ENCODE data around the gene PTPRB. TPM values are rescaled to one million over a fixed set of nuclear protein-coding genes. Genes with fewer than 3 reads are reported as not detected.

Gene PTPRB
- total RNA-seq, 1 experiment from 2014 or later: not detected

DNA sequence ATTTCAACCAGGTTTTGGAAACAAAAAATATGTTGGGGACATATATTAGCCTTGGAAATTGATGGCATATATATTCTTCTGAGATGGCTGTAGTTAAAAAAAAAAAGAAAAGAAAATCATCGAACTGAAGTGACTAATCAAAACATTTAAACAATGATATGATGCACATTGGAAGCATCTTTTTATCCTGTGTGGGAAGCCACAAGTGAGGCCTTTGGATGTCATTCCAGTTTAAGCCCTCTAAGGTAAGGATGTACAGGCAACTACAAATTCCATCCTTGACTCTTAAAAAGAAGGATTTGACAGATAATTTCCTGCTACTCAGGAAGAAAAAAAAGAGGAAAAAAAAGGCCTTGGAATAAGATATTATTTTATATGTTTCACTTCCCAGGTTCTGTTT, 9.6 kb upstream of the PTPRB start:
- TF ChIP-seq, protein P1, sequence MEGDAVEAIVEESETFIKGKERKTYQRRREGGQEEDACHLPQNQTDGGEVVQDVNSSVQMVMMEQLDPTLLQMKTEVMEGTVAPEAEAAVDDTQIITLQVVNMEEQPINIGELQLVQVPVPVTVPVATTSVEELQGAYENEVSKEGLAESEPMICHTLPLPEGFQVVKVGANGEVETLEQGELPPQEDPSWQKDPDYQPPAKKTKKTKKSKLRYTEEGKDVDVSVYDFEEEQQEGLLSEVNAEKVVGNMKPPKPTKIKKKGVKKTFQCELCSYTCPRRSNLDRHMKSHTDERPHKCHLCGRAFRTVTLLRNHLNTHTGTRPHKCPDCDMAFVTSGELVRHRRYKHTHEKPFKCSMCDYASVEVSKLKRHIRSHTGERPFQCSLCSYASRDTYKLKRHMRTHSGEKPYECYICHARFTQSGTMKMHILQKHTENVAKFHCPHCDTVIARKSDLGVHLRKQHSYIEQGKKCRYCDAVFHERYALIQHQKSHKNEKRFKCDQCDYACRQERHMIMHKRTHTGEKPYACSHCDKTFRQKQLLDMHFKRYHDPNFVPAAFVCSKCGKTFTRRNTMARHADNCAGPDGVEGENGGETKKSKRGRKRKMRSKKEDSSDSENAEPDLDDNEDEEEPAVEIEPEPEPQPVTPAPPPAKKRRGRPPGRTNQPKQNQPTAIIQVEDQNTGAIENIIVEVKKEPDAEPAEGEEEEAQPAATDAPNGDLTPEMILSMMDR (conservative IDR thresholded peaks at IDR 0.05; ENCODE audit: low read depth, low read length): no peak
- TF ChIP-seq EZH2 (IDR thresholded peaks at IDR 0.05; ENCODE audit: borderline replicate concordance, low read depth, low read length, poor library complexity, severe bottlenecking): no peak
- Histone ChIP-seq H3K9me3 (ENCODE audit: low read depth, low read length, poor library complexity, severe bottlenecking) (no peaks in the 10 kb centered on the region), H3K4me1 (ENCODE audit: insufficient read depth, low read length, poor library complexity, severe bottlenecking) (peaks cover 17% of the 10 kb centered on the region), H3K27me3 (replicated peaks; ENCODE audit: insufficient read depth, low read depth, low read length, poor library complexity) (no peaks in the 10 kb centered on the region), H3K36me3 (ENCODE audit: insufficient read depth, low read length, poor library complexity, severe bottlenecking) (no peaks in the 10 kb centered on the region), H3K4me3 (ENCODE audit: low read depth, low read length, poor library complexity, severe bottlenecking) (no peak overlapping the region), H3K27ac (ENCODE audit: low read depth, low read length, poor library complexity, severe bottlenecking) (no peak overlapping the region)
- DNase-seq (ENCODE audit: low spot score): no peak
- intact Hi-C loops (cut with micrococcal nuclease; ENCODE audit: unreplicated experiment): no loop called here
- POLR2A ChIA-PET (ENCODE audit: low non-redundant PET): no interaction called here
- BruUV-seq (replicated peaks): no TSS peak
- CTCF ChIA-PET: no interaction called here

DNA sequence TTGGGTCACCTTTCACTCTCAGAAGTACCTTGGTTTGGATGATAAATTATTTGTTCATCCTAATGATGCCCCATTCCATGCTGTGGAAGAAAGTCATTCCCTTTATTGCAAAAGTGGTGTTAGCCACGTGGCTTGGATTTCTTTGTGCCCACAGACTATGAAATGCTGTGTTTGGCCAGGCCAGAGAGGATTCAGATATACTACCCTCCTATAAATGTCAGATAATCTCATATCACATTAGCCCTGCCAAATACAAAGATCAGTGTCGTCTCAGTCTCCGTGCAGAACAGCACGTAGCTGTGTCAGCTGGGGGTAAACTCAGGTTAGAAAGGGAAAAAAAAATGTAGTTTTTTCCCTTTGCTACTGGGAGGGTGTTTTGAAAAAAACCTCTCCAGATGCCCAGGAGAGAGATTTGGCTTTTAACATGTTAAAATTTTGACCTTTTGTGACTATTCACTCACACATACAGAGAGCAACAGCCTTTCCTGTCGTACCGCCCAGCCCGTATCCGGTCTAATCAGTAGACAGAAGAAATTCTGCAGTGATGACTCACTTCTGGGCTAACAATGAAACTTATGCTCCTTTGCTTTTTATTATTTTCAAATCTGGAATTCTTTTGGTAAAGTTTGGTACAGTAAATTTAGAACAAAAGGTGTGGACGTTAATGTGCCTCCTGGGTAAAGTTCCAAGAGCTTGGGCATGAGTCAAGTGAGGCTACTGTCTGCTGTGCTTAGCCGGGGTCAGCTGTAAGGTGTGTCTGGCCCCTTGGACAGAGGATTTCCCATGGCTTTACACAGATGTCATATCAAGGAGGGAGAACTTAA, 8.5 kb upstream of the PTPRB start:
- CTCF ChIA-PET: no interaction called here
- Histone ChIP-seq H3K27me3 (replicated peaks; ENCODE audit: insufficient read depth, low read depth, low read length, poor library complexity) (no peaks in the 10 kb centered on the region), H3K36me3 (ENCODE audit: insufficient read depth, low read length, poor library complexity, severe bottlenecking) (no peaks in the 10 kb centered on the region), H3K9me3 (ENCODE audit: low read depth, low read length, poor library complexity, severe bottlenecking) (no peaks in the 10 kb centered on the region), H3K27ac (ENCODE audit: low read depth, low read length, poor library complexity, severe bottlenecking) (no peak overlapping the region), H3K4me1 (ENCODE audit: insufficient read depth, low read length, poor library complexity, severe bottlenecking) (peaks cover 17% of the 10 kb centered on the region), H3K4me3 (ENCODE audit: low read depth, low read length, poor library complexity, severe bottlenecking) (peak overlapping the region; percentile 9)
- TF ChIP-seq EZH2 (IDR thresholded peaks at IDR 0.05; ENCODE audit: borderline replicate concordance, low read depth, low read length, poor library complexity, severe bottlenecking): no peak
- TF ChIP-seq, protein P1 (conservative IDR thresholded peaks at IDR 0.05; ENCODE audit: low read depth, low read length): no peak
- no TSS peak for BruUV-seq (replicated peaks)
- intact Hi-C loops (cut with micrococcal nuclease; ENCODE audit: unreplicated experiment): no loop called here
- POLR2A ChIA-PET (ENCODE audit: low non-redundant PET): no interaction called here
- peak; percentile 79 for DNase-seq (ENCODE audit: low spot score)

DNA sequence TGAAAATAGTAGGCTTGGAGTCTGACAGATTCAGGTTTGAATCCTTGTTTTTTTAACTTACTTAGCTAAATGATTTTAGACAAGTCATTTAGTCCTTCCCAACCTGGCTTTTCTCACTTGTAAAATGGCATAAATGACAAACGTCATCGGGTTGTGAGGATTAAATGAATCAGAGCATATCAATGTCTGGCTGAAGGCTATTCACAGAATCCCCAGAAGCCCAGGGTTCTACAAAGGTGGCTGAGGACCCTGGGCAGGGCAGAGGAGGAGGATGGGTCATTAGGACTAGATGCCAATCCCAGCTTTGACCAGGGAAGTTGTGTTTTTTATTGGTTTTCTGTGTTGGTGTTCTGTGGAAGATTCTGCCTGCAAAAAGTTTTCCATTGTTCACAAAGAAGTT, 7.6 kb upstream of the PTPRB start:
- peaks cover 17% of the 10 kb centered on the region for H3K4me1 ChIP-seq (ENCODE audit: insufficient read depth, low read length, poor library complexity, severe bottlenecking)
- no peaks in the 10 kb centered on the region for H3K27me3 ChIP-seq (replicated peaks; ENCODE audit: insufficient read depth, low read depth, low read length, poor library complexity)
- no peak overlapping the region for H3K4me3 ChIP-seq (ENCODE audit: low read depth, low read length, poor library complexity, severe bottlenecking)
- H3K27ac ChIP-seq (ENCODE audit: low read depth, low read length, poor library complexity, severe bottlenecking): no peak overlapping the region
- ChIA-PET POLR2A (ENCODE audit: low non-redundant PET) (no interaction called here), CTCF (no interaction called here)
- DNase-seq (ENCODE audit: low spot score): no peak
- no peaks in the 10 kb centered on the region for H3K36me3 ChIP-seq (ENCODE audit: insufficient read depth, low read length, poor library complexity, severe bottlenecking)
- no peaks in the 10 kb centered on the region for H3K9me3 ChIP-seq (ENCODE audit: low read depth, low read length, poor library complexity, severe bottlenecking)
- intact Hi-C loops (cut with micrococcal nuclease; ENCODE audit: unreplicated experiment): no loop called here
- TF ChIP-seq, protein P1 (conservative IDR thresholded peaks at IDR 0.05; ENCODE audit: low read depth, low read length): no peak
- no peak for TF ChIP-seq EZH2 (IDR thresholded peaks at IDR 0.05; ENCODE audit: borderline replicate concordance, low read depth, low read length, poor library complexity, severe bottlenecking)
- no TSS peak for BruUV-seq (replicated peaks)
